Dermis lymphatic vessel endothelial cell (primary cell): ENCODE data around the gene YRDC. TPM values are rescaled to one million over a fixed set of nuclear protein-coding genes. Genes with fewer than 3 reads are reported as not detected.

Source experiments
- total RNA-seq: library from RNA; depleted of rRNA; stranded (reverse); fragments of >200 nt; gene quantifications from 2 replicates; pipeline ENCODE4 v1.2.1, GENCODE V29; 2014

Gene YRDC, protein sequence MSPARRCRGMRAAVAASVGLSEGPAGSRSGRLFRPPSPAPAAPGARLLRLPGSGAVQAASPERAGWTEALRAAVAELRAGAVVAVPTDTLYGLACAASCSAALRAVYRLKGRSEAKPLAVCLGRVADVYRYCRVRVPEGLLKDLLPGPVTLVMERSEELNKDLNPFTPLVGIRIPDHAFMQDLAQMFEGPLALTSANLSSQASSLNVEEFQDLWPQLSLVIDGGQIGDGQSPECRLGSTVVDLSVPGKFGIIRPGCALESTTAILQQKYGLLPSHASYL
- 13.7 and 14.4 TPM in 2 replicates for total RNA-seq

DNA sequence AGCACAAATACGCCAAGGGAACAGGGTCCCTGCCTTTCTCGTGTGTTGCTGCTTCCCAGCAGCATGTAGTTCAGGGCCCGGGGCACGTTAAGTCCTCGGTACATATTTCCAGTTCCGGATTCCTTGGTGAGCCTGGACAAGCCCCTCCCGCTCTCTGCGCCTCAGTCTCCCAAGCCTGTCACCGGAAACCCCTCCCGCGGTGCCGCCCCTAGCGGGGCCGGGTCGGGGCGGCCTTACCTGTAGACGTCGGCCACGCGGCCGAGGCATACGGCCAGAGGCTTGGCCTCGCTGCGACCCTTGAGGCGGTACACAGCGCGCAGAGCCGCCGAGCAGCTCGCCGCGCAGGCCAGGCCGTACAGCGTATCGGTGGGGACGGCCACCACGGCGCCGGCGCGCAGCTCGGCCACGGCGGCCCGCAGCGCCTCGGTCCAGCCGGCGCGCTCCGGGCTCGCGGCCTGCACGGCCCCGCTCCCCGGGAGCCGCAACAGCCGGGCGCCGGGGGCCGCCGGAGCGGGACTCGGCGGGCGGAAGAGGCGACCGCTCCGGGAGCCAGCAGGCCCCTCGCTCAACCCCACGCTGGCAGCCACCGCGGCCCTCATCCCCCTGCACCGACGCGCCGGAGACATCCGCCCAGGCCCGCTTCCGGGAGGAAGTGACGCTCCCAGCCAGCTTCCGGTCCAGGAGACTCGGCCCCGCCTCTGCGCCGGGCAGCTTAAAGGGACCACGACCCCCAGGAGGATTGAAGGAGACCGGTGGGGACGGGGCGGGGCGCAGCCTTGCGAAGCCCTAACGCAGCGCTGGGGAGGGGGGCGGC lies at the start of gene YRDC, which contains the start of gene C1orf122:
Gene YRDC, minus strand, starts transcription at position 654 of the 814 bp plus-strand sequence. Its CDS starts 28 bp downstream, at position 626.
Gene C1orf122, plus strand, starts transcription at position 236 of the 814 bp plus-strand sequence. CDS start 615 bp downstream, outside the sequence.

DNA sequence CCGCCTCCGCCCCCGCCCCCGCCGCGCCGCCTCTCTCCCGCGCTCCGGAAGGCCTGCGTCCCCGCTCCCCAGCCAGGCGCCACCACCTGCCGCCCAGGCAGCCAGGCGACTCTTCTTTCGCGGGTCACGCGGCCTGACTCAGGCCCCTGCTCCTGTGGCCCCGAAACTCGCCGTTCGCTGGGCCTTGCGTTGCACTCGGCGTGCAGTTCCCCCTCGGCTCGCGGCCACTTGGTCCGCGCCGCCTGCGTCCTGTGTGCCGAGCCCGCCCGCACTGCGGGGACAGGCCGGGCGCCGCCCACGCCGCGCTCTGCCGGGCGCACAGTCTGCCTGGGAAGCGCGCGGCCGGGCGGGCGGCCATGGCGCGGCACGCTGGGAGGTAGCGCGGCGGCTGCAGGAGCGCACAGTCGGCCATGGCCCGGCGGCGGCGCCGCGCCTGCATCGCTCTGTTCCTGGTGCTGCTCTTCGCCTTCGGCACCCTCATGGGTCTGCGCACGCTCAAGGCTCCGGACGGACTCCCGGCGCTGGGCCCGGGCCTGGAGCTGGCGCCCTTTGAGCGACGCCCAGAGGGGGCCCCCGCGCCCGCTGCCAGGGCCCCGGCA lies 14.1 kb downstream of the YRDC start, which contains the start of gene MANEAL:
Gene MANEAL, plus strand, starts transcription at position 75 of the 599 bp plus-strand sequence. Its CDS starts 336 bp downstream, at position 411.

DNA sequence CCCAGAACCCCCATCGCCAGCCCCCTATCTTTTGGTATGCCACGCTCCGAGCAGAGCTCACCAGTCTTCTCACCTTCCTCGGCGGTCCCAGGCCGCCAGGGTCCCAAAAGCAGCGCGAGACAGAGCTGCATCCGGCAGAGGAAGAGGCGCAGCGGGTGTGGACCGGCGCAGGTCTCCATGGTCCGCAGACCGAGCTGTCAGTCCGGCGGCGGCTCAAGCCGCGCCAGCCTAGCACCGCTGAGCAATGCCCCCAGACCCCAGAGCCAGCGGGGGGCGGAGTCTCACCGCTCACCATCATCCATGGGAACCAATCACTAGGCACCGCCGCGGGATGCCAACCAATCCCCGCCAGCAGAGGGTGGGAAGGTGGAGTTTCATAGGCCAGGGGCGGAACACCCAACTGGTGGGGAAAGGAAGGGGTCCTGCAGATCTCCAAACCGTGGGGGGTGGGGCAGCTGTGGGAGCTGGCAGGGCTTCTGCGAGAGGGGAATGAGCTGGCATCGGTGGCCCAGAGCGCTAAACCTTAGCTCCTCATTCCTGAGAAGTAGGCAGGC lies 43.0 kb downstream of the YRDC start, which contains the start of gene EPHA10:
Gene EPHA10, minus strand, starts transcription at position 233 of the 554 bp plus-strand sequence. Its CDS starts 54 bp downstream, at position 179.

Other genes with a start within 250 kb of the YRDC start
- gene GNL2, start 212.3 kb downstream of the YRDC start, total RNA-seq, result 45.3 and 58.6 TPM in 2 replicates
- gene RSPO1, start 173.3 kb downstream of the YRDC start, total RNA-seq, result not detected in 2 replicates
- 1.2 and 1.5 TPM in 2 replicates for gene CDCA8, start 115.7 kb downstream of the YRDC start, total RNA-seq
- gene EPHA10, start 43.1 kb downstream of the YRDC start, total RNA-seq, result under 0.01 TPM in 2 replicates
- gene MANEAL, start 14.4 kb downstream of the YRDC start, total RNA-seq, result 0.54 and 0.69 TPM in 2 replicates
- 8.8 and 15.6 TPM in 2 replicates for gene C1orf122, start 418 bp downstream of the YRDC start, total RNA-seq
- 1.5 and 2.3 TPM in 2 replicates for gene MTF1, start 51.4 kb upstream of the YRDC start, total RNA-seq
- 23.5 and 24.3 TPM in 2 replicates for gene INPP5B, start 138.8 kb upstream of the YRDC start, total RNA-seq
- 47.1 and 72.6 TPM in 2 replicates for gene SF3A3, start 181.8 kb upstream of the YRDC start, total RNA-seq
- gene FHL3, start 197.3 kb upstream of the YRDC start, total RNA-seq, result 6.6 and 11.4 TPM in 2 replicates
- gene UTP11, start 204.5 kb upstream of the YRDC start, total RNA-seq, result 33.6 and 43.5 TPM in 2 replicates
- gene POU3F1, start 238.6 kb upstream of the YRDC start, total RNA-seq, result under 0.01 TPM in 1 of 2 replicates, not detected in the other